Duodenal mucosa (tissue), 2 donors: ENCODE measurements around the gene LCP2.
"Not testable (repeated sequence)": the region's sequence is repeated elsewhere in the genome, so short reads cannot be mapped to it uniquely, and the experiment has no call there.

Experiments
- H3K27ac ChIP-seq: one replicate; pipeline ENCODE4 v1.7.0; 2013; ENCODE audit warnings: low read depth, low read length
- H3K27me3 ChIP-seq, 2 donors: one replicate each; pipeline ENCODE4 v1.7.0; 2013; ENCODE audit warnings: low read length in 2 of 2, control low read depth in 1 of 2; ENCODE audit not compliant: insufficient read depth in 2 of 2, control insufficient read depth in 1 of 2
- H3K36me3 ChIP-seq, 2 donors: one replicate each; pipeline ENCODE4 v1.7.0; 2013; ENCODE audit warnings: low read length in 2 of 2, control low read depth in 1 of 2; ENCODE audit not compliant: insufficient read depth in 2 of 2, control insufficient read depth in 1 of 2
- H3K4me1 ChIP-seq, 2 donors: one replicate each; pipeline ENCODE4 v1.7.0; 2013; ENCODE audit warnings: low read length in 2 of 2, control low read depth in 1 of 2; ENCODE audit not compliant: insufficient read depth in 2 of 2, control insufficient read depth in 1 of 2
- H3K4me3 ChIP-seq, 2 donors: one replicate each; pipeline ENCODE4 v1.7.0; 2013; ENCODE audit warnings: low read length in 2 of 2, low read depth in 1 of 2
- H3K9ac ChIP-seq, 2 donors: one replicate each; pipeline ENCODE4 v1.7.0; 2013; ENCODE audit warnings: low read length in 2 of 2, low read depth in 1 of 2
- H3K9me3 ChIP-seq, 2 donors: one replicate each; pipeline ENCODE4 v1.7.0; 2013; ENCODE audit warnings: low read length in 2 of 2, control low read depth in 1 of 2; ENCODE audit not compliant: control insufficient read depth in 1 of 2

The LCP2 gene

GRCh38 chr5:170252720-170253350, 44.7 kb downstream of the LCP2 start:
- Histone ChIP-seq H3K36me3 (peaks cover 15 to 29% of the 10 kb centered on the region in 2 donors), H3K9ac (no peak overlapping the region), H3K27ac (no peak overlapping the region), H3K4me1 (no peaks in the 10 kb centered on the region), H3K4me3 (no peak overlapping the region), H3K9me3 (no peaks in the 10 kb centered on the region), H3K27me3 (no peaks in the 10 kb centered on the region)

GRCh38 chr5:170252109-170252508, 45.5 kb downstream of the LCP2 start:
- Histone ChIP-seq H3K9me3 (no peaks in the 10 kb centered on the region), H3K36me3 (peaks cover 16 to 31% of the 10 kb centered on the region in 2 donors), H3K27me3 (no peaks in the 10 kb centered on the region), H3K9ac (no peak overlapping the region), H3K27ac (no peak overlapping the region), H3K4me1 (no peaks in the 10 kb centered on the region), H3K4me3 (no peak overlapping the region)

- no peak overlapping the region for H3K9ac ChIP-seq
- no peaks in the 10 kb centered on the region for H3K9me3 ChIP-seq
- H3K36me3 ChIP-seq, result peaks cover 18 to 29% of the 10 kb centered on the region in 2 donors
- no peaks in the 10 kb centered on the region for H3K27me3 ChIP-seq
- H3K27ac ChIP-seq, result no peak overlapping the region
- H3K4me3 ChIP-seq, result no peak overlapping the region
- no peaks in the 10 kb centered on the region for H3K4me1 ChIP-seq
Measured at GRCh38 chr5:170251462-170251861, 46.1 kb downstream of the LCP2 start.

- H3K36me3 ChIP-seq, result peaks cover 12 to 26% of the 10 kb centered on the region in 2 donors
- no peak overlapping the region for H3K9ac ChIP-seq
- no peaks in the 10 kb centered on the region for H3K4me1 ChIP-seq
- H3K9me3 ChIP-seq, result no peaks in the 10 kb centered on the region
- no peaks in the 10 kb centered on the region for H3K27me3 ChIP-seq
- H3K4me3 ChIP-seq, result no peak overlapping the region
- H3K27ac ChIP-seq, result no peak overlapping the region
Measured at GRCh38 chr5:170250810-170251317, 46.7 kb downstream of the LCP2 start.

GRCh38 chr5:170249355-170249754, 48.2 kb downstream of the LCP2 start:
- H3K4me3 ChIP-seq, result no peak overlapping the region
- H3K27me3 ChIP-seq, result no peaks in the 10 kb centered on the region
- H3K9me3 ChIP-seq, result no peaks in the 10 kb centered on the region
- peaks cover 11 to 19% of the 10 kb centered on the region in 2 donors for H3K36me3 ChIP-seq
- H3K4me1 ChIP-seq, result no peaks in the 10 kb centered on the region
- no peak overlapping the region for H3K9ac ChIP-seq
- H3K27ac ChIP-seq, result no peak overlapping the region

GRCh38 chr5:170248931-170249227, 48.7 kb downstream of the LCP2 start:
- H3K4me1 ChIP-seq, result not testable (repeated sequence)
- peaks cover 11 to 19% of the 10 kb centered on the region in 2 donors for H3K36me3 ChIP-seq

GRCh38 chr5:170248172-170248930, 49.2 kb downstream of the LCP2 start:
- Histone ChIP-seq H3K27ac (no peak overlapping the region), H3K4me3 (no peak overlapping the region), H3K9me3 (no peaks in the 10 kb centered on the region), H3K4me1 (no peaks in the 10 kb centered on the region), H3K27me3 (no peaks in the 10 kb centered on the region), H3K9ac (no peak overlapping the region), H3K36me3 (peaks cover 11 to 19% of the 10 kb centered on the region in 2 donors)

More at GRCh38 chr5:170248931-170249227, 48.7 kb downstream of the LCP2 start:
- not testable (repeated sequence) for H3K27ac ChIP-seq, H3K4me3 ChIP-seq, H3K9ac ChIP-seq, H3K27me3 ChIP-seq, H3K9me3 ChIP-seq

GRCh38 chr5:170247363-170247762, 50.2 kb downstream of the LCP2 start:
- H3K4me1 ChIP-seq, result no peaks in the 10 kb centered on the region
- no peak overlapping the region for H3K4me3 ChIP-seq
- no peaks in the 10 kb centered on the region for H3K9me3 ChIP-seq
- peaks cover 11 to 19% of the 10 kb centered on the region in 2 donors for H3K36me3 ChIP-seq
- no peaks in the 10 kb centered on the region for H3K27me3 ChIP-seq
- no peak overlapping the region for H3K9ac ChIP-seq
- H3K27ac ChIP-seq, result no peak overlapping the region

- Histone ChIP-seq H3K9ac (no peak overlapping the region), H3K4me1 (no peaks in the 10 kb centered on the region), H3K27me3 (no peaks in the 10 kb centered on the region), H3K36me3 (peaks cover 11 to 19% of the 10 kb centered on the region in 2 donors), H3K9me3 (no peaks in the 10 kb centered on the region), H3K4me3 (no peak overlapping the region), H3K27ac (no peak overlapping the region)
Measured at GRCh38 chr5:170246126-170246870, 51.3 kb downstream of the LCP2 start.

- H3K27me3 ChIP-seq, result not testable (repeated sequence)
- H3K36me3 ChIP-seq, result peaks cover 11 to 19% of the 10 kb centered on the region in 2 donors
Measured at GRCh38 chr5:170245436-170245835, 52.1 kb downstream of the LCP2 start.

More at GRCh38 chr5:170245436-170245835, 52.1 kb downstream of the LCP2 start:
- not testable (repeated sequence) for H3K4me1 ChIP-seq, H3K27ac ChIP-seq, H3K9ac ChIP-seq, H3K4me3 ChIP-seq, H3K9me3 ChIP-seq
